ENCODE measurements around the gene ERP44.

ERP44 gene

GRCh38 chr9:99936947-99937587 lies 161.7 kb downstream of the ERP44 start:
- no peak for DNase-seq (ENCODE audit: low read depth)

GRCh38 chr9:99931155-99931840 lies 167.5 kb downstream of the ERP44 start:
- no peak for DNase-seq (ENCODE audit: low read depth)

DNA sequence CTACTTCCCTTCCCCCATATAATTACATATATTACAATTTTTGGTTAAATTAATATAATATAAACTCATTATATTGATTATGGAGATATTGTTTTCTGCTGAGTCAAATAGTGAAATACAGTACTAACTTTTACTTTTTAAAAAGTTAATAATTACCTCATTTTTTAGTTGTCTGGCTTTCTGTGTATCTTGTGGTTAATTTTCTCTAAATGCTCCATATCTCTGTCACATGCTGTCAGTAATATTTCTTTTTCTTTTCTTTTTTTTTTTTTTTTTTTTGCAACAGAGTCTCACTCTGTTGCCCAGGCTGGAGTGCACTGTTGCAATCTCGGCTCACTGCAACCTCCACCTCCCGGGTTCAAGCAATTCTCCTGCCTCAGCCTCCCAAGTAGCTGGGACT lies 169.1 kb downstream of the ERP44 start:
- DNase-seq (ENCODE audit: low read depth) = no peak

Data from HS-27A (cell line).